Pancreas (tissue), 10 donors: ENCODE measurements around the gene RIPOR2. TPM values are rescaled to one million over a fixed set of nuclear protein-coding genes. Genes with fewer than 3 reads are reported as not detected.
"Not testable (repeated sequence)": the region's sequence is repeated elsewhere in the genome, so short reads cannot be mapped to it uniquely, and the experiment has no call there.

Experiments used
- ATAC-seq, 4 donors: fragments of 200-7000 bp; cut with Tn5 transposase; one replicate each; pipeline versions ENCODE4 v1.8.0 to v1.9.1; 2020; ENCODE audit warnings: mild to moderate bottlenecking in 4 of 4, moderate library complexity in 4 of 4
- DNase-seq, 6 donors: peaks; one replicate each; pipeline ENCODE4 v3.0.0-alpha.2; 2020
- FAIRE-seq: peaks from 2 replicates; lab custom pipeline; 2012; peaks lifted over from hg19 to GRCh38; lab: Jason Lieb, UNC
- H3K27ac ChIP-seq, 4 donors: fragments of 200-600 bp; sonication (generic); 1 replicate in 3 of 4; 2 replicates in 1 of 4; pipeline versions ENCODE4 v1.5.0 to v1.8.0; 2020
- H3K27me3 ChIP-seq, 4 donors: fragments of 200-600 bp; one replicate each; pipeline ENCODE4 v1.8.0; 2021
- H3K36me3 ChIP-seq, 3 donors: fragments of 200-600 bp; sonication (generic) in 1 of 3; one replicate each; pipeline versions ENCODE4 v1.5.0 to v1.8.0; 2020 to 2021
- H3K4me1 ChIP-seq, 3 donors: fragments of 200-600 bp; one replicate each; pipeline ENCODE4 v1.8.0; 2021
- H3K4me3 ChIP-seq, 4 donors: fragments of 200-600 bp; sonication (generic) in 2 of 4; one replicate each; pipeline versions ENCODE4 v1.5.0 to v1.8.0; 2020 to 2021
- H3K9me3 ChIP-seq, 4 donors: fragments of 200-600 bp; one replicate each; pipeline ENCODE4 v1.8.0; 2021
- CTCF ChIP-seq, 4 donors: fragments of 200-600 bp; sonication (generic) in 3 of 4; IDR thresholded peaks; one replicate each; pipeline versions ENCODE4 v1.5.0 to v1.8.0; 2021; ENCODE audit warnings: antibody characterized with exemption in 4 of 4
- WGBS, 2 donors: extraction: QIAGEN DNeasy Blood & Tissue Kit; methylation state at CpG; one replicate each; pipeline ENCODE4 v1.1.7; 2013; 5-methylcytosine and 5-hydroxymethylcytosine counted together
- intact Hi-C, 3 donors: fragments of 100-400 bp; cut with DNase I; formaldehyde crosslinking; loops; one replicate each; pipeline versions ENCODE4 v1.11.1 to v1.14.2; 2022
- polyA plus RNA-seq, 2 donors: library from polyadenylated mRNA; stranded (reverse); fragments of 200-250 nt; gene quantifications; one replicate each; pipeline ENCODE4 v1.2.3, GENCODE V29; 2013
- total RNA-seq, 6 donors: library from RNA; stranded (reverse); fragmentation: NEBNext Ultra II Directional in 4 of 6; extraction: Animal tissue kit (Norgen Biotek cat#: 25700) in 4 of 6; gene quantifications; one replicate each; pipeline versions ENCODE4 v1.2.1 to v1.2.4, GENCODE V29; 2021 to 2023
- donor health status: healthy with polysubstance abuse.
- donor health status: DM: no; HTN: no; CAD: no; lungs with moderate emphysema.
- donor health status: DM: no; HTN: no; CAD: no.
- donor health status: control.
- donor health status: control.
- donor health status: Bipolar disorder and iron deficiency.
- donor health status: DM: yes; HTN: yes; CAD: no.
- donor health status: DM: no; HTN: no; CAD: no.
- donor health status: DM: no; HTN: no; CAD: no.
- donor health status: DM: yes; HTN: yes; CAD: no.

The RIPOR2 gene
- total and polyA plus RNA-seq, 8 donors, result 0.28 to 3.7 (median 1.00) TPM

GRCh38 chr6:24761193-24761835 is 174.4 kb downstream of the RIPOR2 start:
- DNase-seq, result no peak
- ATAC-seq, result no peak
- Histone ChIP-seq H3K4me3 (no peak overlapping the region), H3K27ac (no peak overlapping the region), H3K27me3 (no peaks in the 10 kb centered on the region), H3K36me3 (no peaks in the 10 kb centered on the region), H3K4me1 (peaks cover 8 to 10% (median 9%) of the 10 kb centered on the region in 3 donors), H3K9me3 (no peaks in the 10 kb centered on the region)
- intact Hi-C loops, result loop anchor here in 1 of 3 donors (10.0 kb wide), 1 partner anchor 177 kb away; no protein-coding TSS in a partner anchor
- no peak for TF ChIP-seq CTCF (IDR thresholded peaks at IDR 0.05)
- no peak for FAIRE-seq
- WGBS, 2 donors, result 91 to 95% methylated on average over 17 of the region's 17 CpGs

- ATAC-seq (no peak), DNase-seq (no peak), FAIRE-seq (no peak)
- Histone ChIP-seq H3K36me3 (no peaks in the 10 kb centered on the region), H3K4me3 (no peak overlapping the region), H3K4me1 (peaks cover 8 to 10% (median 9%) of the 10 kb centered on the region in 3 donors), H3K27ac (no peak overlapping the region), H3K9me3 (no peaks in the 10 kb centered on the region), H3K27me3 (no peaks in the 10 kb centered on the region)
- intact Hi-C loops, result loop anchor here in 1 of 3 donors (10.0 kb wide), 1 partner anchor 175 kb away; no protein-coding TSS in a partner anchor
- 80 to 85% methylated on average over 5 of the region's 5 CpGs for WGBS, 2 donors
- no peak for TF ChIP-seq CTCF (IDR thresholded peaks at IDR 0.05)
Observed at GRCh38 chr6:24760210-24760609, 175.6 kb downstream of the RIPOR2 start.

- Histone ChIP-seq H3K9me3 (no peaks in the 10 kb centered on the region), H3K4me1 (peaks cover 8 to 12% (median 10%) of the 10 kb centered on the region in 3 donors), H3K27me3 (no peaks in the 10 kb centered on the region), H3K4me3 (no peak overlapping the region), H3K27ac (no peak overlapping the region), H3K36me3 (no peaks in the 10 kb centered on the region)
- no peak for TF ChIP-seq CTCF (IDR thresholded peaks at IDR 0.05)
- DNase-seq (no peak), ATAC-seq (no peak), FAIRE-seq (no peak)
- 93 to 94% methylated on average over 3 of the region's 3 CpGs for WGBS, 2 donors
- intact Hi-C loops, result loop anchor here in 1 of 3 donors (10.0 kb wide), 1 partner anchor 175 kb away; no protein-coding TSS in a partner anchor
Observed at GRCh38 chr6:24759718-24760117, 176.0 kb downstream of the RIPOR2 start.

GRCh38 chr6:24757611-24758010 is 178.1 kb downstream of the RIPOR2 start:
- ATAC-seq (peak in 1 of 4 donors; percentile 35), DNase-seq (no peak), FAIRE-seq (no peak)
- 94% methylated on average over 6 of the region's 6 CpGs for WGBS, 2 donors
- Histone ChIP-seq H3K4me3 (no peak overlapping the region), H3K27me3 (no peaks in the 10 kb centered on the region), H3K4me1 (peaks cover 0 to 20% (median 4%) of the 10 kb centered on the region in 3 donors), H3K36me3 (no peaks in the 10 kb centered on the region), H3K9me3 (no peaks in the 10 kb centered on the region), H3K27ac (no peak overlapping the region)
- intact Hi-C loops, result no loop called here
- TF ChIP-seq CTCF (IDR thresholded peaks at IDR 0.05), result no peak

GRCh38 chr6:24755279-24755678 is 180.5 kb downstream of the RIPOR2 start:
- DNase-seq (no peak), ATAC-seq (no peak), FAIRE-seq (no peak)
- Histone ChIP-seq H3K9me3 (no peaks in the 10 kb centered on the region), H3K27me3 (no peaks in the 10 kb centered on the region), H3K4me3 (no peak overlapping the region), H3K27ac (no peak overlapping the region), H3K36me3 (no peaks in the 10 kb centered on the region), H3K4me1 (peaks cover 0 to 25% (median 7%) of the 10 kb centered on the region in 3 donors)
- no peak for TF ChIP-seq CTCF (IDR thresholded peaks at IDR 0.05)
- intact Hi-C loops, result no loop called here

- H3K36me3 ChIP-seq, intact Hi-C loops, DNase-seq, FAIRE-seq, H3K27me3 ChIP-seq, H3K4me3 ChIP-seq, ATAC-seq, H3K9me3 ChIP-seq, H3K27ac ChIP-seq: not testable (repeated sequence)
- 92 to 94% methylated on average over 4 of the region's 4 CpGs for WGBS, 2 donors
- H3K4me1 ChIP-seq, result peaks cover 0 to 25% (median 7%) of the 10 kb centered on the region in 3 donors
Observed at GRCh38 chr6:24754378-24754777, 181.4 kb downstream of the RIPOR2 start.
